ENCODE measurements around the gene MPDU1.

- TF ChIP-seq CTCF (conservative IDR thresholded peaks at IDR 0.05; ENCODE audit: low read depth, low read length) (no peak), MXI1 (IDR thresholded peaks at IDR 0.05; ENCODE audit: borderline replicate concordance, low read depth, low read length) (no peak), BHLHE40 (IDR thresholded peaks at IDR 0.05; ENCODE audit: low read depth, low read length) (no peak), ELK1 (IDR thresholded peaks at IDR 0.05; ENCODE audit: borderline replicate concordance, low read depth, low read length) (no peak), USF2 (IDR thresholded peaks at IDR 0.05; ENCODE audit: low read depth, low read length) (no peak), POLR2A (IDR thresholded peaks at IDR 0.05; ENCODE audit: low read depth, low read length) (no peak; the same call in 1 of the 2 replicates), MAFK (IDR thresholded peaks at IDR 0.05; ENCODE audit: low read depth, low read length) (no peak), CEBPB (IDR thresholded peaks at IDR 0.05; ENCODE audit: low read depth, low read length) (no peak), SMC3 (IDR thresholded peaks at IDR 0.05; ENCODE audit: low read depth, low read length) (no peak), RAD21 (IDR thresholded peaks at IDR 0.05; ENCODE audit: low read length) (no peak)
These were observed 7.2 kb upstream of the MPDU1 start for GRCh38 chr17:7576432-7576937.

Data from IMR-90 (cell line).